DMS53 treated with DMSO at 0.1 percent for 48 hours (cell line): ENCODE measurements around the gene FAM162B.
"Not testable (repeated sequence)": the region's sequence is repeated elsewhere in the genome, so short reads cannot be mapped to it uniquely, and the experiment has no call there.

Experiments
- DNase-seq: peaks from one replicate; lab custom pipeline; 2025; ENCODE audit not compliant: unreplicated experiment; lab: John Stamatoyannopoulos, UW

The FAM162B gene

DNA sequence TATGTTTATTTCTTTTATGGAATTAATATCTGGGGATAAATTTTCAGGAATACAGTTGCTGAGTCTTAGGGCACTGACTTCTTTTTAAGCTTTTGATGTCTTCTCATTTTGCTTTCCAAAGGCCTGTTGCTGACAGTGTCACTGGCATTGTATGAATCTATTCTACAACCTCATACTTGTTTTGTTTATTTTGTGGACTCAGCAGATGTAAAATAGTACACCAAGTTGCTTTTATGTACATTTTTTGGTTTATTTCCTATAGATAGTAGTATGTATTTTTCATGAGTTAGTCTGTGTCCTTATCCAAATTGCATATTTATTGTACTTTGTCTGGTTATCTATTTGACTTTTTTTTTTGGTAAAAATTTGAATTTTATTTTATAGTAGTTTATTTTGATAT, 35.0 kb downstream of the FAM162B start:
- DNase-seq = no peak

DNA sequence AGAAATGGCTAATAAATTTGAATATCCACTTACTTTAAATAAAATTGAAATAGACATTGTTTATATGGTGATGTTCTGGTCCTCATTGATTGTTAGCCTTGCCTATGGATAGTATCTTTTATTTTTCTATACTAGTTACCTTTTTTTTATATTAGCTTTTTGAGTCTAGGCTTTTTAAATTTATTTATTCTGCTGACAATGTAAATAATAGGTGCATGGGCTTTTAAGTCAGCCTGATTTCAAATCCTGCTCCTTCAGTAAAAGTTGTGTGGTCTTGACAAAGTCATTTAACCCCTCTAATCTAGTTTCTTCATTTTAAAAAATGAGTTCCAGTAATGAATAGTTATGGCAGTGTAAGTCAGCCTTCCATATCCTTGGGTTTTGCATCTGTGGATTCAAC, 38.6 kb downstream of the FAM162B start:
- DNase-seq = no peak

DNA sequence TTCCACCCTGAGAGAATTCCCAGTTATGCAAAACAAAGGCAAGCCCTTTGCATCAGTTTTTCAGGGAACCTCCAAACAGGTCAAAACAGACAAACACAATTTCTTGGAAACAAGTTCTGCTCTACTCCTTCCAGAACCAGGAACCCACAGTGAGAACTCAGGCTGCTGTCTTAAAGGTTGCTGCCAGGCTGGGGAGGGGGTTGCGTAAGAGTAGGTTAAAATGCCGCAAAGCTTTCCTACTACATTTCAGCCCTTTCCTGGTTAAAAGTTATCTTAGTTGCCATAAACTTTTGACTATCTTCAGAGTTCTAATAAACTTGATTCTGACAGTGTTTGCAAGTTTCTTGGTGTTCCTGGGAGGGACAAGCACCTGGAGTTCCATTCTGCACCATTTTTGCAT, 50.8 kb downstream of the FAM162B start:
- no peak for DNase-seq

DNA sequence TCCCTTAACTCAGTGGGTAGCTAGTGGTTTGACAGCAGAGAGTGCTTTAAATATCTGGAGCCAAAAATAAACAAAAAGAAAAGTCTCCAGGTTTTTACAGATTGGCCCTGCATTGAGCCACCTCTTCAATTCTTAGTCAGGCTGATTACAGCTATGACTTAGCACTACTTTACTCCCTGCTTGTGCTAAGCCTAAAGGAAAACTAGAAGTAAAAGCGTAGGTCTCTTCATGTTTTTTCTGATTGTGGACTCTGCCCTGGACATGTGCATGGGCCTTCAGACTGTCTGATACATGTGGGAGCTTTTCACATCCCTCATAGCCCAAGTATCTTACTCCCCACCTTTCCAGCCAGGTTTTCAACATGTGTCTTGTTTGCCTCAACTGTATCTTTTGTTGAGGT, 51.2 kb downstream of the FAM162B start:
- no peak for DNase-seq

DNA sequence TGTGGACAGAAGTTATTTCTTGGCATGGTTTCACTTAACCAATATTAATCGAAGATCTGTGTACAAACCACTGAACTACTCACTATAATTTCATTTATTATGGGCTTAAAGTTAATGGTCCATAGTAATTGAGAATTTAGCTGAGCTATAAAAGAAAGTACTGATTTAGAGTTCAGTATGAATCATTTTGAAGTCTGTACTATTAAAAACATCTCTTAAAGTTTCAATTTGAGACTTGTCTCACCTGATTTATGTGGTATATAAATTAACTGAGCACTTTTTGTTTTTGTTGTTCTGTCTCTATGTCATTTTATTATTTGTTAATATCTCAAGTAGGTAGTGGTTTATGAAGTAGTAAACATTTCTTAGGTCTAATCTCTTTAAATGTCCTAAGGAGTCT, 59.6 kb downstream of the FAM162B start:
- DNase-seq = no peak

DNA sequence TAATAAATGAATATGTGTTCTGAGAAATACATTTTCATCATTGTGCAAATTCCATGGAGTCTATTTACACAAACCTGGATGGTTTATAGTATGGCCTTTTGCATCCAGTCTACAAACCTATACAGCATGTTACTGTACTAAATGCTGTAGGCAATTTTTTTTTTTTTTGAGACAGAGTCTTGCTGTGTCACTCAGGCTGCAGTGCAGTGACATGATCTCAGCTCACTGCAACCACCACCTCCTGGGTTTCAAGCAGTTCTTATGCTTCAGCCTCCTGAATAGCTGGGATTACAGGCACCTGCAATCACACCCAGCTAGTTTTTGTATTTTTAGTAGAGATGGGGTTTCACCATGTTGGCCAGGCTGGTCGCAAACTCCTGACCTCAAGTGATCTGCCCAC, 61.6 kb downstream of the FAM162B start:
- not testable (repeated sequence) for DNase-seq
